Effector memory CD8-positive, alpha-beta T cell (primary cell): ENCODE results near the gene STX7.

Experiments
- ATAC-seq: fragments of 150-1000 bp; cut with Tn5 transposase; replicated peaks from 2 replicates; pipeline ENCODE4 v1.10.0; 2021; ENCODE audit warnings: mild to moderate bottlenecking, moderate library complexity
- DNase-seq, 3 experiments: peaks; one replicate each; pipeline ENCODE4 v3.0.0; 2021
- H3K27ac Mint-ChIP-seq, 2 donors: one replicate each; pipeline ENCODE4 v1.8.0; 2022; ENCODE audit warnings: mild to moderate bottlenecking in 2 of 2, mixed read lengths in 2 of 2, moderate library complexity in 2 of 2
- H3K27me3 Mint-ChIP-seq, 2 donors: one replicate each; pipeline ENCODE4 v1.8.0; 2022; ENCODE audit warnings: mixed read lengths in 2 of 2
- H3K36me3 Mint-ChIP-seq: one replicate; pipeline ENCODE4 v1.8.0; 2022; ENCODE audit warnings: mild to moderate bottlenecking, moderate library complexity, mixed read lengths; ENCODE audit not compliant: insufficient read depth
- H3K4me1 Mint-ChIP-seq, 2 donors: one replicate each; pipeline ENCODE4 v1.8.0; 2022; ENCODE audit warnings: low read depth in 2 of 2, mixed read lengths in 2 of 2
- H3K4me3 Mint-ChIP-seq, 2 donors: one replicate each; pipeline ENCODE4 v1.8.0; 2022; ENCODE audit warnings: mild to moderate bottlenecking in 2 of 2, mixed read lengths in 2 of 2, moderate library complexity in 2 of 2
- H3K9me3 Mint-ChIP-seq, 2 donors: one replicate each; pipeline ENCODE4 v1.8.0; 2022; ENCODE audit warnings: mixed read lengths in 2 of 2

STX7 gene

DNA sequence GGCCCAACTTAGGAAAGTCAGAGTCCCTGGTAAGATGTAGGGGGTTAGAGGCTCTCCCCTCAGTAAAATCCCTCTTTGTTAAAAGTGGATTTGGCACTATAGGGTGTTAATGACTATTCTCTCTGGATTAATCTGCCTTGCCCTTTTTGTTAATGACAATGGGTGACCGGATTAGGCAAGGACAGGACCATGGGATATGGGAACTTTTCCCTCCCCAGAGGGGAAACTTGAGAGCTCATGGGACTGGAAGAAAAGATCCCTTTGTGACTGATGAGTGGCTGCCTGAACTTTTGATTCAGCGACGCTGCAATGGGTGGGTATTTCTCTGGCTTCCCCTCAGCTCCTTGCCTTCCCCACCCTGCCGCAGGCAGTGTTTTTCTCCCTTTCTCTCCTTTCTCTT is 12.9 kb upstream of the STX7 start:
- no peak for ATAC-seq
- Mint-ChIP-seq H3K27me3 (peaks cover 49 to 58% of the 10 kb centered on the region in 2 donors), H3K4me3 (no peak overlapping the region), H3K27ac (no peak overlapping the region), H3K36me3 (no peaks in the 10 kb centered on the region), H3K9me3 (no peaks in the 10 kb centered on the region), H3K4me1 (peaks cover 0 to 3% of the 10 kb centered on the region in 2 donors)
- DNase-seq = no peak

DNA sequence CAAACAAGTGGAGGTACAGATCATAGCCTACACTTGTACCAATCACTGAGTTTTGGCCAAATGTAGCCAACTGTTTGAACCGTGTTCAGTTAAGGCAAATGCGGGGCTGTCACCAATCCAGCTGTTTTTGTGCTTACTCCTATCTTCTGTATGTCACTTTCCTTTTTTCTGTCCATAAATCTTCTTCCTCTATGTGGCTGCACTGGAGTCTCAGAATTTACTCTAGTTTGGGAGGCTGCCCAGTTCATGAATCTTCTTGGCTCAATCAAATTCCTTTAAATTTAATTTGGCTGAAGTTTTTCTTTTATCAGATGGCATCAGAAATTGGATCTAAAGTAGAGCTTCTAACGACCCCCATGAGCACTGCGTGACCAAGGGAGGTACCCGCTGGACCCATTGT is 11.7 kb upstream of the STX7 start:
- Mint-ChIP-seq H3K36me3 (no peaks in the 10 kb centered on the region), H3K27ac (no peak overlapping the region), H3K4me3 (no peak overlapping the region), H3K9me3 (no peaks in the 10 kb centered on the region), H3K27me3 (peaks cover 57 to 66% of the 10 kb centered on the region in 2 donors), H3K4me1 (no peaks in the 10 kb centered on the region)
- ATAC-seq (no peak), DNase-seq (no peak)

DNA sequence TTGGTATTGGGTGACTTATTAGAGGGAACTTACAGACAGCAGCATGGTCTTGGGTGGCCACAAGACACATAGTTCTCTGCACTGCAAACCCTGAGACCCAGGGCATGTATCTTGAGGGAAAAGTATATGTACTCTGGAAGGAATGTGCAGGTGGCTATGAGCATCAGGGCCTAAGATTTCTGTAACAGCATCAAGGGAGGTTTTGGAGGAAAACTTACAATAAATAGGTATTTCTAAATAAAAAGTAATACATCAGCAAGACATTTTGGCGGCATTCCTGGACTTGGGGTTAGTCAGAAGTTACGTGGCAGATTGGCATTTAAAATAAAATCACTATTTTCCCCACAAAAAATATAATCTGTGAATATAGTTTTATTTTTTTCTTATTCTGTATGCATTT is 8.0 kb upstream of the STX7 start:
- no peak overlapping the region for H3K4me3 Mint-ChIP-seq
- DNase-seq = no peak
- no peak for ATAC-seq
- no peaks in the 10 kb centered on the region for H3K4me1 Mint-ChIP-seq
- no peaks in the 10 kb centered on the region for H3K36me3 Mint-ChIP-seq
- peaks cover 39 to 49% of the 10 kb centered on the region in 2 donors for H3K27me3 Mint-ChIP-seq
- H3K27ac Mint-ChIP-seq = no peak overlapping the region
- H3K9me3 Mint-ChIP-seq = no peaks in the 10 kb centered on the region

DNA sequence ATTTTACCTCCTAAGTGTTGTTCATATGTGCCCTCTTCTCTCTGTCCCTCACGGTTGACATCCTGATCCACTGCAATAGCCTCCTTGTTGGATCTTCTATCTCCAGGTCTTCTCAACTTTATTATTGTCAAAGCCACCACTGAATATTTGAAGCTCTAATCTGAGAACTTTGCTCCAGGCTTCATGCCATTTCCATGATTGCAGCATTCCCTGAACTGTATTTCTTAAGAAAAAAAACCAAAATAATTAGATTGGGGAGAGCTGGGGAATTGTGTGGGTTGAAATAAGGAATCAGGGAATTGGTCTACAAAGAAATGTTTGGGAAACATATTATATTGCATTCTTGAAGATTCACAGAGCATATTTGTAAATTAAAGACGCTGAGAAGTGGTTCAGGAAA is 2.5 kb upstream of the STX7 start:
- no peak overlapping the region for H3K4me3 Mint-ChIP-seq
- peaks cover 17 to 22% of the 10 kb centered on the region in 2 donors for H3K4me1 Mint-ChIP-seq
- no peak for ATAC-seq
- H3K9me3 Mint-ChIP-seq = no peaks in the 10 kb centered on the region
- no peak overlapping the region for H3K27ac Mint-ChIP-seq
- peaks cover 3 to 16% of the 10 kb centered on the region in 2 donors for H3K27me3 Mint-ChIP-seq
- no peak for DNase-seq
- H3K36me3 Mint-ChIP-seq = peaks cover 4% of the 10 kb centered on the region

DNA sequence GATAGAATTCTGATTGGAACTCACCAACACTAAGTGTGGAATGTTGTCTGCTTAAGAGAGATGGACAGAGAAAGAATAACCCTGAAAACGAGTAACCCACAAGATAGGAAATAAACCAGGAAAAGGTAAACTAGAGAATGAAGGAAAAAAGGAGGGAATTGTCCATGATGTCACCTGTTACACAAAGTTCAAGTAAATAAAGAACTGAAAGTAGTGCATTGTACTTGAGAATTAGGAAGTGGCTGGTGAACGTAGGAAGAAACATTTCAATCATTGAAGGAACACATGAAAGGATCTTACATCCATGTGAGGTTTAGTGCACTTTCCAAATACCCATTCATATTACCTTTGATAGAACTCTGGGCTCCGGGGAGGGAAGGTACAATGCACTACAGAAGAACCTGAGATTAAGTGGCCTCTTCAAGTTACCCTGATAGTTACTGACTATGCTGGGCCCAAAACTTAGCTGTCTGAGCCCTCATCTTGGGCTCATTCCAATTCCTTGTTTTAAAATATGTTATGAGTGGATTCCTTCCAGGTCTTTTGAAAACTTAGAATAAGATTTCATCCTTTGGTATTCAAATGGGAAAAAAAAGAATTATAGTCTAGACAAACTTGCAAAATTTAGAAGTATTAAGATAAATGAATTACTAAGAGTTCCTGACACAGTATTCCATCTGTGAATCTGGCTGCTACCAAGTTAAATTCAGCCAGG is 1.1 kb upstream of the STX7 start:
- no peak for ATAC-seq
- Mint-ChIP-seq H3K9me3 (no peaks in the 10 kb centered on the region), H3K27me3 (peaks cover 0 to 9% of the 10 kb centered on the region in 2 donors), H3K27ac (no peak overlapping the region), H3K4me3 (peak overlapping the region; percentile 91), H3K36me3 (peaks cover 4% of the 10 kb centered on the region), H3K4me1 (peaks cover 17 to 26% of the 10 kb centered on the region in 2 donors)
- DNase-seq = no peak

DNA sequence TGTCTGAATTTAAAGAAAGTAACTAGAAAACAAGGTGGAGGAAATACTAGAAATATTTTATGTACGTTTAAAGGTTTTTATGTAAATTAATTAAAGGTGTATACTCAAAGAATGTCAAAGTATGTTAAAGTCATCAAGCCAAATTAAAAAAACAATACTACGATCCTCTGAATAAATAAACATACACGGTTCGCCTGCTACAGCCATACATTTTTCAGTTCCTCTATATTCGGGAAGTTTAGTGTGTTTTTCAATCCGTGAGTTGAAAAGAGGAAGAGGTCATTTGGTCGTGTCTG is 626 bp downstream of the STX7 start:
- DNase-seq = no peak
- Mint-ChIP-seq H3K4me3 (peak overlapping the region; percentile 91), H3K36me3 (peaks cover 4% of the 10 kb centered on the region), H3K4me1 (peaks cover 25 to 41% of the 10 kb centered on the region in 2 donors), H3K27me3 (peaks cover 0 to 7% of the 10 kb centered on the region in 2 donors), H3K9me3 (no peaks in the 10 kb centered on the region), H3K27ac (peak overlapping the region in 1 of 2 donors; percentile 86)
- ATAC-seq = no peak

DNA sequence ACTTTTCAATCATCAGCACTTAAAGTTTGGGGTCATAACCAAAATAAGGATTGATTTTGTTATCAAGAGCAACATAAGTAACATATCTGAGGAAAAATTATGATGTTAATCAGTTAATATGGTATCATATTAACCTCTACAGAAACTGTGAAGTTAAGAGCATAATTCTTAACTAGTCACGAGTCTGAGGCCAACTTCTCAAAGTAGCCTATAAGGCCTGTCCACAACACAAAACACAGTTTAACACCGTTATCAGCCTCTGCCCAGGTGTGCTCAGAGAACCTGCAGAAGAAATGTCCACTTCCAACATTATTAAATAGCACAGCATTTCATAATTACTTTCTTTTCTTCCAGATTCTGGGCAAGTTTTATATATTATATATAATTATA is 1.1 kb downstream of the STX7 start:
- Mint-ChIP-seq H3K4me1 (peaks cover 26 to 44% of the 10 kb centered on the region in 2 donors), H3K9me3 (no peaks in the 10 kb centered on the region), H3K27ac (no peak overlapping the region), H3K4me3 (peak overlapping the region; percentile 91), H3K27me3 (peaks cover 0 to 6% of the 10 kb centered on the region in 2 donors), H3K36me3 (peaks cover 4% of the 10 kb centered on the region)
- no peak for DNase-seq
- no peak for ATAC-seq

DNA sequence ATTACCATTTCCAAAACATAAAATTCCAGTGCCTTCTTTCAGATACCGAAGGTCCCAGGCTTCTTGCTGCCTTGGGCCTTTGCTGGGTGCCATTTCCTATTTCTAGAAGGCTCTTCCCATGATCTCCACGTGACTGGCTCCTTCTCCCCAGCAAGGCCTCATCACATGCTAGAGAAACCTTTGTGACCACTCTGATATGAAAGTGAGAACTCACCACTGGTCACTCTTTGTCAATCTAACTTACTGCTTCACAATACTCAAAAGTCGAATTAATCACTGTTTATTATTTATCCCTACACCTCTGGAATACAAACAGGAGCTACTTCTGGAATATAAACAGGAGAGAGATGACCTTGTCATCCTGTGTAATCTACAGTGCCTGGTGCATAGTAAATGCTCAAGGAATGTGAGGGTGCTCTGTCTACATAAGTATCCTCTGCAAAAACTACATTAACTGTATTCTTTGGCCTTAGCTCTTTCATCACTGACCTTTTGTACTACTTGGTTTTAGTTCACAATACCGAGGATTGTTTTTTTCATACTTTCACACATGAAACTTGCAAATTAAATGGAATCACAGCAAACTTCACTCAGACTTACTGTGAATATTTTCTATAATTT is 1.6 kb downstream of the STX7 start:
- no peaks in the 10 kb centered on the region for H3K9me3 Mint-ChIP-seq
- no peak overlapping the region for H3K27ac Mint-ChIP-seq
- ATAC-seq = no peak
- peaks cover 31 to 49% of the 10 kb centered on the region in 2 donors for H3K4me1 Mint-ChIP-seq
- peaks cover 4% of the 10 kb centered on the region for H3K36me3 Mint-ChIP-seq
- peak overlapping the region; percentile 91 for H3K4me3 Mint-ChIP-seq
- no peak for DNase-seq
- peaks cover 0 to 1% of the 10 kb centered on the region in 2 donors for H3K27me3 Mint-ChIP-seq

DNA sequence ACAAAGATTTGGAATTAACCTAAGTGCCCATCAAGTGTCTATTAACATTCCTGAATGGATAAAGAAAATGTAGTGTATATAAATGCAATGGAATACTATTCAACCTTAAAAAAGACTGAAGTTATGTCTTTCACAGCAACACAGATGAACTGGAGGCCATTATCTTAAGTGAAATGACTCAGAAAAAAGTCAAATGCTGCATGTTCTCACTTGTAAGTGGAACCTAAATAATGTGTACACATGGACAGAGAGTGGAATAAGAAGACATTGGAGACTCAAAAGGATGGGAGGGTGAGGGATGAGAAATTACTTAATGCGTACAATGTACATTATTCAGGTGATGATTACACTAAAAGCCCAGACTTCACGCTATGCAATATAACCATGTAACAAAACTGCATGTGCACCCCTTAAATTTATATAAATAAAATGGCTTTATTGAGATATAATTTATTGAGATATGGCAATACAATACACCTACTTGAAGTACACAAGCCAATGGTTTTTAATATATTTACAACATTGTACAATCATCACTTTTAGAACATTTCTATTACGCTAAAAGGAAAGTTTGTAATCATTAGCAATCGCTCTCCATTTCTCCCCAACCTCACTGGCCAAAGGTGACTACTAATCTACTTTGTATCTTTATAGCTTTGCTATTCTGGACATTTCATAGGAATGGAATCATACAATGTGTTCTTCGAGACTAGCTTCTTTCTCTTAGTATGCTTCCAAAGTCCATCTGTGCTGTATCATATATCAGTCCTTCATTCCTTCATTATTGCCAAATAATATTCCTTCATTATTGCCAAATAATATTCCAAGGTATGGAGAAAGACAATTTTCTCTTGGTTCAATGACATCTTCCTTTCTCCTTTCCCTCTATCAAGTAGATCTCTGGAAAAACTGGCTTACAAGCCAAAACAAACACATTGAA is 5.8 kb downstream of the STX7 start:
- DNase-seq (no peak), ATAC-seq (no peak)
- Mint-ChIP-seq H3K4me1 (peaks cover 34 to 59% of the 10 kb centered on the region in 2 donors), H3K27ac (no peak overlapping the region), H3K36me3 (peaks cover 9% of the 10 kb centered on the region), H3K27me3 (no peaks in the 10 kb centered on the region), H3K4me3 (peak overlapping the region in 1 of 2 donors; percentile 1), H3K9me3 (no peaks in the 10 kb centered on the region)

DNA sequence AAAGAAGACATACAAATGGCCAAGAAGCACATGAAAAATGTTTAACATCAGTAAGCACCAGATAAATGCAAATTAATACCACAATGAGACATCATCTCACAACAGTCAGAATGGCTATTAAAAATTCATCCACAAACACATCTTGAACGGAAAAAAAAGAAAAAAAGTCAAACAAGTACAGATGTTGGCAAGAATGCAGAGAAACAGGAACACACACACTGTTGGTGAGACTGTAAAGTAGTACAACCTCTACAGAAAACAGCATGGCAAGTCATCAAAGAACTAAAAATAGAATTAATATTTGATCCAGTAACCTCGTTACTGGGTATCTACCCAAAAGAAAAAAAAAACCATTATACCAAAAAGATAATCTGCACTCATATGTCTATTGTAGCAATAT is 6.5 kb downstream of the STX7 start:
- H3K27me3 Mint-ChIP-seq = no peaks in the 10 kb centered on the region
- H3K36me3 Mint-ChIP-seq = peaks cover 16% of the 10 kb centered on the region
- H3K27ac Mint-ChIP-seq = no peak overlapping the region
- DNase-seq = no peak
- ATAC-seq = no peak
- H3K4me1 Mint-ChIP-seq = peaks cover 33 to 58% of the 10 kb centered on the region in 2 donors
- H3K4me3 Mint-ChIP-seq = peak overlapping the region in 1 of 2 donors; percentile 1
- no peaks in the 10 kb centered on the region for H3K9me3 Mint-ChIP-seq

DNA sequence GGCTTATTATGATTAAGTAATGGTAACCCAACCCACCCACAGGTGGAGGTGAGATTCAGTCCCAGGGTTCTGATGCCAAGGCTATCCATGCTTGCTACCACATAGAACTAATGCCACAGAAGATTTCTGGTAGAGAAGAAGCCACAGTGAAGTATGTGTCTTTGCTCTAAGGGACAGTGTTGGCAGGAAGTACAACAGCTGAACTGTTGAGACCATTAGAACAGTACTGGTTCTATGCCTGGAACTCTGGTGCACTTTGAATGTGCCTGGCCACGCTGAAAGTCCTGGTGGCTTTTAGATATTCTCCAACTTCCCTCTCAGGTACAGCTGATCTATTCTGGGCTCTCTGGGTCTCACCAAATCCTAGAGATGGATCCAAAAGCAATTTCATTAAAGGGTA is 7.8 kb downstream of the STX7 start:
- Mint-ChIP-seq H3K4me1 (peaks cover 28 to 54% of the 10 kb centered on the region in 2 donors), H3K36me3 (peaks cover 19% of the 10 kb centered on the region), H3K4me3 (no peak overlapping the region), H3K9me3 (no peaks in the 10 kb centered on the region), H3K27ac (no peak overlapping the region), H3K27me3 (no peaks in the 10 kb centered on the region)
- DNase-seq (no peak), ATAC-seq (no peak)

DNA sequence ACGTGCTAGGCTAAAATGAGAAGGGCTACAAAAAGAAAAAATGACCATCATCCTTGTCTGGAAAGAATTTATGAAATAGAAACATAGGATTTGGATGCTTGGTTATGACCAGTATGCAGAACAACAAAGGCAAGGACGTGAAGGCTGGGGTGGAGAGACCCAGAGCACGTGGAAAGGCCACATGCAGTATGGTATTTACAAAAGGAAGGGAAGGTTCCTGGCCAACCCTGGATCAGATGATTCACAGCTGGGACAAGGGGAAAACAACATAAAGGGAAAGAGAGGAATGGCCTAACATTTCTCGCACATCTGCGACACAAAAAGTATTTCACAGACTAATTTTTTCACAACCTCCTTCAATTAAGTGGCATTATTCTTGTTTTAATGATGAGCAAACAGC is 8.2 kb downstream of the STX7 start:
- Mint-ChIP-seq H3K4me1 (peaks cover 32 to 58% of the 10 kb centered on the region in 2 donors), H3K9me3 (no peaks in the 10 kb centered on the region), H3K36me3 (peaks cover 23% of the 10 kb centered on the region), H3K4me3 (no peak overlapping the region), H3K27me3 (no peaks in the 10 kb centered on the region), H3K27ac (peak overlapping the region in 1 of 2 donors; percentile 4)
- DNase-seq = no peak
- no peak for ATAC-seq

DNA sequence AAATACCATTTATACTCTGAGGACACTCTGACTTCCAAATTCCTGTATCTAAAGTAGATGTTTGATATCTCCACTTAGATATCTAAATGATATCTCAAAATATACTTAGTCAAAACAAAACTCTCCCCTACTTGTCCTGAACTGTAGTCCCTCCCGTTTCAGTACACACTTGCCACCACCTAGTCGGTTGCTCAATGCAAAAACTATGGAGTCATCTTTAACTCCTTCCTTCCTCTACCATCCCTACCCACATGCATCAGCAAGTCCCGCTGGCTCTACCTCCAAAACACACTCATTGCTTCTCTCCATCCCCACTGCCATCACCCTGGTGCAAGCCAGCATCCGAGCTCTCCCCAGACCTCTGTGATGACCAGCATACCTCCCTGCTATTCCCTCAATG is 13.2 kb downstream of the STX7 start:
- Mint-ChIP-seq H3K27me3 (no peaks in the 10 kb centered on the region), H3K27ac (peak overlapping the region in 1 of 2 donors; percentile 3), H3K36me3 (peaks cover 23% of the 10 kb centered on the region), H3K4me1 (peaks cover 25 to 43% of the 10 kb centered on the region in 2 donors), H3K4me3 (no peak overlapping the region), H3K9me3 (no peaks in the 10 kb centered on the region)
- no peak for ATAC-seq
- DNase-seq = no peak
